ENCODE data around the gene HSPA2.

Gene HSPA2

GRCh38 chr14:64540208-64541202, at the start of gene HSPA2:
TSS of gene HSPA2 (plus strand) at chr14:64540741. CDS start at chr14:64540850, 109 bp downstream.
- peak; percentile 98 for DNase-seq

GRCh38 chr14:64491637-64492036, 48.9 kb upstream of the HSPA2 start:
- DNase-seq: no peak

GRCh38 chr14:64493455-64493854, 47.1 kb upstream of the HSPA2 start:
- DNase-seq: no peak

GRCh38 chr14:64495252-64495651, 45.3 kb upstream of the HSPA2 start:
- DNase-seq: no peak

GRCh38 chr14:64496764-64497163, 43.8 kb upstream of the HSPA2 start:
- DNase-seq: no peak

GRCh38 chr14:64500088-64500487, 40.5 kb upstream of the HSPA2 start:
- no peak for DNase-seq

- peak; percentile 53 for DNase-seq
Observed at GRCh38 chr14:64501411-64502171, 39.0 kb upstream of the HSPA2 start.

GRCh38 chr14:64502456-64502855, 38.1 kb upstream of the HSPA2 start:
- DNase-seq: no peak

- peak; percentile 70 for DNase-seq
Observed at GRCh38 chr14:64502887-64503433, 37.6 kb upstream of the HSPA2 start.

- peak; percentile 87 for DNase-seq
Observed at GRCh38 chr14:64503434-64504309, 36.9 kb upstream of the HSPA2 start, which contains the start of gene ZBTB25. TSS of gene ZBTB25 (minus strand) at chr14:64503838. CDS start at chr14:64490533, 13,305 bp downstream.

GRCh38 chr14:64504310-64504896, 36.1 kb upstream of the HSPA2 start, which contains the start of gene ZBTB1:
TSS of gene ZBTB1 (plus strand) at chr14:64504770. CDS start at chr14:64521505, 16,735 bp downstream.
- DNase-seq: peak; percentile 80

- peak; percentile 89 for DNase-seq
Observed at GRCh38 chr14:64504897-64505794, 35.4 kb upstream of the HSPA2 start.

- DNase-seq: peak; percentile 35
Observed at GRCh38 chr14:64506721-64507120, 33.8 kb upstream of the HSPA2 start.

- peak; percentile 40 for DNase-seq
Observed at GRCh38 chr14:64507376-64508156, 33.0 kb upstream of the HSPA2 start.

GRCh38 chr14:64508215-64508776, 32.2 kb upstream of the HSPA2 start:
- peak; percentile 67 for DNase-seq

- no peak for DNase-seq
Observed at GRCh38 chr14:64509036-64509435, 31.5 kb upstream of the HSPA2 start.

GRCh38 chr14:64510825-64511671, 29.5 kb upstream of the HSPA2 start:
- peak; percentile 80 for DNase-seq

GRCh38 chr14:64513271-64513670, 27.3 kb upstream of the HSPA2 start:
- no peak for DNase-seq

Data from OCI-M1 (cell line).